Parathyroid adenoma (tissue), 2 donors: ENCODE data around the gene NAALADL2.

Experiments used
- H2AFZ ChIP-seq: fragments of 300-600 bp; sonication (generic); one replicate; pipeline ENCODE4 v1.7.0; 2017; ENCODE audit warnings: antibody characterized with exemption, mild to moderate bottlenecking
- H3K27ac ChIP-seq: fragments of 300-600 bp; sonication (generic); one replicate; pipeline ENCODE4 v1.7.0; 2017
- H3K27me3 ChIP-seq: fragments of 300-600 bp; sonication (generic); one replicate; pipeline ENCODE4 v1.7.0; 2017; ENCODE audit warnings: low read length; ENCODE audit not compliant: control insufficient read depth, insufficient read depth
- H3K36me3 ChIP-seq: fragments of 300-600 bp; sonication (generic); one replicate; pipeline ENCODE4 v1.7.0; 2017; ENCODE audit warnings: low read length; ENCODE audit not compliant: control insufficient read depth, insufficient read depth
- H3K4me1 ChIP-seq: fragments of 300-600 bp; sonication (generic); one replicate; pipeline ENCODE4 v1.7.0; 2017; ENCODE audit warnings: control low read depth
- H3K4me2 ChIP-seq: fragments of 300-600 bp; sonication (generic); one replicate; pipeline ENCODE4 v1.7.0; 2017; ENCODE audit warnings: low read length
- H3K4me3 ChIP-seq: fragments of 300-600 bp; sonication (generic); one replicate; pipeline ENCODE4 v1.7.0; 2017; ENCODE audit warnings: low read depth, low read length
- H3K79me2 ChIP-seq: fragments of 300-600 bp; sonication (generic); one replicate; pipeline ENCODE4 v1.7.0; 2017; ENCODE audit warnings: control low read depth
- H3K9ac ChIP-seq: fragments of 300-600 bp; sonication (generic); one replicate; pipeline ENCODE4 v1.7.0; 2017; ENCODE audit warnings: mild to moderate bottlenecking
- H3K9me3 ChIP-seq: fragments of 300-600 bp; sonication (generic); one replicate; pipeline ENCODE4 v1.7.0; 2017; ENCODE audit warnings: low read length; ENCODE audit not compliant: control insufficient read depth
- CTCF ChIP-seq: fragments of 300-600 bp; sonication (generic); IDR thresholded peaks from one replicate; pipeline ENCODE4 v1.7.0; 2017; ENCODE audit warnings: antibody characterized with exemption, mild to moderate bottlenecking
- donor health status: primary hyperparathyroidism.

NAALADL2 gene

GRCh38 chr3:175713268-175713667 is 854.1 kb downstream of the NAALADL2 start:
- no peaks in the 10 kb centered on the region for H3K79me2 ChIP-seq
- H3K4me3 ChIP-seq: no peak overlapping the region
- H3K9me3 ChIP-seq: no peaks in the 10 kb centered on the region
- TF ChIP-seq CTCF: no peak
- no peaks in the 10 kb centered on the region for H3K27me3 ChIP-seq
- H3K4me1 ChIP-seq: no peaks in the 10 kb centered on the region
- no peak overlapping the region for H3K9ac ChIP-seq
- H3K36me3 ChIP-seq: no peaks in the 10 kb centered on the region
- H3K4me2 ChIP-seq: no peak overlapping the region
- H2AFZ ChIP-seq: no peak overlapping the region
- H3K27ac ChIP-seq: no peak overlapping the region

DNA sequence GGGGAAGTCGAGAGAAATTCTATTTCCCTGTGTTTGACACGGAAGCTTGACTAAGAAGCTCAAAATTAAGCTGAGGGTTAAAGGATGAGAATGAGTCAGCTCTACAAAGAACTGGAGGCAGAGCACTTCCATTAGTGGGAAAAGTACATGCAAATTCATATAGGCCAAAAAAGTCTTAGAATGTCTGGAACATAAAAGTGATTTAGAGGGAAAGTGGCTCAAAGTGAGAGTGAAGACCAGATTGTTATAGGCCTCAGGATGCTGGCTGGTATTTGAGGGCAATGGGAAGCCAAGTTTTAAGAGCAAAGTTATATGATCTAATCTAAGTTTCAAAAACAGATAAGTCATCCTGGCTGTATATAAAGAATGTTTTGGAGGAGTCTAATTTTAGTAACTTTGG is 857.3 kb downstream of the NAALADL2 start:
- no peaks in the 10 kb centered on the region for H3K79me2 ChIP-seq
- no peaks in the 10 kb centered on the region for H3K36me3 ChIP-seq
- H2AFZ ChIP-seq: no peak overlapping the region
- no peak overlapping the region for H3K9ac ChIP-seq
- no peak for TF ChIP-seq CTCF
- H3K9me3 ChIP-seq: no peaks in the 10 kb centered on the region
- H3K4me1 ChIP-seq: no peaks in the 10 kb centered on the region
- H3K4me3 ChIP-seq: no peak overlapping the region
- H3K4me2 ChIP-seq: no peak overlapping the region
- no peaks in the 10 kb centered on the region for H3K27me3 ChIP-seq
- no peak overlapping the region for H3K27ac ChIP-seq

DNA sequence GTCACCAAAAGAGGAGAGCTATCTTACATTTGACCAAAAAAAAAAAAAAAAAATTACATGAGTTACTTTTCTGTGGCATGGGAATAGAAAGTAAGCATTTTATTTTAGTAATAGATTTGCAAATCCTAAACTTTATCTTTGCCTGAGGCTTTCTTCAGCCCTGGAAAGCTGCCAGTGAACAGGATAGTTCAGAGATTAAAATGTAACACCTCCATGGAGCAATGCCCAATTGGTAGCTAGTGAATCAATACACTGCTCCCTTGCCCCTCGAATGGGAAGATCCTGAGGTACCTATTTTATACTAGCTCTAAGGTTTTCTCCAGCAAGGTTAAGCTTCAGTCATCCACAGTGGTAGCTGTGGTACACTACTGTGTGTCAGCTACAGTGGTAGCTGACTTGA is 867.1 kb downstream of the NAALADL2 start:
- no peak for TF ChIP-seq CTCF
- Histone ChIP-seq H3K4me2 (no peak overlapping the region), H3K4me3 (no peak overlapping the region), H2AFZ (no peak overlapping the region), H3K9me3 (no peaks in the 10 kb centered on the region), H3K9ac (no peak overlapping the region), H3K36me3 (no peaks in the 10 kb centered on the region), H3K27me3 (no peaks in the 10 kb centered on the region), H3K79me2 (no peaks in the 10 kb centered on the region), H3K4me1 (no peaks in the 10 kb centered on the region), H3K27ac (no peak overlapping the region)

GRCh38 chr3:175728566-175728965 is 869.4 kb downstream of the NAALADL2 start:
- H3K4me3 ChIP-seq: no peak overlapping the region
- TF ChIP-seq CTCF: no peak

DNA sequence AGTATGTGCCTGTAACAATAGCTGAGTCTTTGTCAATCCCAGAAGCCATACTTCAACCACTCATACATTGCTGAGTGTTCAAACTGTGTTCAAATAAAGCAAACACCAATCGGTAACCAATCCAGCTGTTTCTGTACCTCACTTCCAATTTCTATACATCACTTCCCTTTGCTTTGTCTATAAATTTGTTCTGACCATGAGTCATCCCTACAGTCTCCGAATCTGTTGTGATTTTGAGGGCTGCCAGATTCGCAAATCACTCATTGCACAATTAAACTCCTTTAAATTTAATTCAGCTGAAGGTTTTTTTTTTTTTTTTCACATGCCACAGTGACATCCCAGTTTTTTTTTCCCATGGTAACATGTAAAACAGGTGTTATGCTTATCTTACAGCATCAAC is 870.3 kb downstream of the NAALADL2 start:
- Histone ChIP-seq H3K79me2 (no peaks in the 10 kb centered on the region), H3K9me3 (no peaks in the 10 kb centered on the region), H3K27ac (no peak overlapping the region), H3K4me2 (no peak overlapping the region), H3K4me1 (no peaks in the 10 kb centered on the region), H3K4me3 (no peak overlapping the region), H2AFZ (no peak overlapping the region), H3K27me3 (no peaks in the 10 kb centered on the region), H3K9ac (no peak overlapping the region), H3K36me3 (no peaks in the 10 kb centered on the region)
- TF ChIP-seq CTCF: no peak

More at GRCh38 chr3:175728566-175728965, 869.4 kb downstream of the NAALADL2 start:
- no peak overlapping the region for H2AFZ ChIP-seq
- no peaks in the 10 kb centered on the region for H3K27me3 ChIP-seq
- no peak overlapping the region for H3K27ac ChIP-seq
- H3K9ac ChIP-seq: no peak overlapping the region
- no peaks in the 10 kb centered on the region for H3K79me2 ChIP-seq
- no peaks in the 10 kb centered on the region for H3K9me3 ChIP-seq
- no peaks in the 10 kb centered on the region for H3K4me1 ChIP-seq
- no peak overlapping the region for H3K4me2 ChIP-seq
- no peaks in the 10 kb centered on the region for H3K36me3 ChIP-seq
